Endometrial microvascular endothelial cells (primary cell): Measurements from ENCODE around the gene TRPV5. TPM values are rescaled to one million over a fixed set of nuclear protein-coding genes. Genes with fewer than 3 reads are reported as not detected.

ENCODE experiments used
- in situ Hi-C: cut with HindIII; loops from 2 replicates; pipeline ENCODE4 v1.10.0; 2017; ENCODE audit warnings: low sequenced_read_pairs, low pct_unique_long_range_greater_than_20kb; ENCODE audit errors: inconsistent ontology term
- total RNA-seq: library from RNA; depleted of rRNA; stranded (reverse); fragments of >200 nt; gene quantifications from one replicate; pipeline ENCODE4 v1.2.3, GENCODE V29; 2015; ENCODE audit errors: inconsistent ontology term

The TRPV5 gene
- total RNA-seq, 1 donor from 2014 or later: not detected

DNA sequence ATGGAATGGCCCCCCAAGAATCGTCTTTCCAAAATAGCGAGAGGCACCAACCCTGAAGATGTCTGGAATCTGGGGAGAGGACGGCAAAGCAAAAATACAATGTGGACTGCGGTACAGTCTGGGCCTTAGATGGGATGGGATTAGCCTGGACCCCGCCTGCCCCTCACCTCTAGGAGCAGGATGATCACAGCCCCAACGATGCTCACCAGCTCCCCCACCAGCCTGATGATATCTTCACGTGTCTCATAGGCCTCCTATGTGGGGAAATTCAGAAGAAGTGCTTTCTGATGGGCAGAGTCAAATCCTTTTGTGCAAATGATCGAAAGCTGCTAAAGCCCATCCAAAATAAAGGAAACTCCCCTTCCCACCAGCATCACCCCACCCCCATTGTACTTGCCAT lies 18.2 kb downstream of the TRPV5 start:
- in situ Hi-C loops: no loop called here

DNA sequence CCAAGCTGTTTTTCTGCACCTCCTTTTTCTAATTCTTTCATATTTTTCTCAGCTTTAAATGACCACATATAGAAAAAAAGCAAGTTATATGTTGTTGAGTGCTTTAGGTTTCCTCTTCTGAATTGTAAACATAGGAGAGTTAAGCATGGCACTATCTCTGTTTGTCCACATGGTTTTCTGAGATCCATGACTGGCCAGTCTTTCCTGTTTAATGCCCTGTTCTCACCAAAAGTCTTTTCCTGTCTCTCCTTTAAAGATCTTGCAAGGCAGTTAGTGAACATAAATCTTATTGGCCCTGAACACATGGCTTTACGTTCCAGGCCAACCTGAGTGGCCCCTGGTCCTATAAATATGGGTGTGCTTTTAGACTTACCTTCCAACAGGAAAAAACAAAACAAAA lies 19.4 kb downstream of the TRPV5 start:
- in situ Hi-C loops: no loop called here

DNA sequence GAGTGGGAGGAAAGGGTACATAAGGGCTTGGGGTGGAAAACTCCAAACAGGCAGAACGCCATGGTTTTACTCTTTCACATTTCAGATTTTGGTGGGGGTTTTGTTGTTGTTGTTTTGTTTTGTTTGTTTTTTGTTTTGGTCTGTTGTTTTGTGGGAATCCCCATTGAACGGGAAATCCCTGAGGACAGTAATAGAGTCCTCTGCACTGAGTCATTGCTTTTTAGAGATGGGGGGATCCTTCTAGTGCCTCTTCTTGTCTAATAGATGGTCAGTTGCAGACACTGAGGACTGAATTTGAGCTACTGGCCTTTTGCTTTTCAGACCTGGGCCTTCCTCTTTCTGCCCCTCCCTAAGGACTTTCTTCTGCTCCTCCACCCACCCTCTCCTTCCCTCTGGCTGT lies 20.0 kb downstream of the TRPV5 start:
- in situ Hi-C loops: no loop called here

DNA sequence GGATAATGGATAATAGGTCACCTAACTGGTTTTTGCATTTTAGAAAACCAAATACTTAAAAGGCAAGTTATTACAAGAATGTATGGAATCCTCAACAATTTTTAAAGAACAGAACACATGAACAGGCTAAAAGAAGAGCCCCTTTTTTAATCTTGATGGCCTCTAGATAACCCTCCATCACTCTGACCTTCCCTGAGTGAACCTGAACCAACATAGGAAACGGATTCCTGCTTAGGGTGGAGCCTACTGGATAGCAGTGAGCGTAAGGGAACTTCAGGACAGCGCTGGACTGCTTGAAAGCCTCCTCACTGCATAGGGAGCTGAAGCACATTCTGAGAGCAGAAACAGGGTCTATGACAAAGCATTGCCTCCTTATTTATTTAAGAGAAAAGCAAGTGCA lies 20.5 kb downstream of the TRPV5 start:
- in situ Hi-C loops: no loop called here

DNA sequence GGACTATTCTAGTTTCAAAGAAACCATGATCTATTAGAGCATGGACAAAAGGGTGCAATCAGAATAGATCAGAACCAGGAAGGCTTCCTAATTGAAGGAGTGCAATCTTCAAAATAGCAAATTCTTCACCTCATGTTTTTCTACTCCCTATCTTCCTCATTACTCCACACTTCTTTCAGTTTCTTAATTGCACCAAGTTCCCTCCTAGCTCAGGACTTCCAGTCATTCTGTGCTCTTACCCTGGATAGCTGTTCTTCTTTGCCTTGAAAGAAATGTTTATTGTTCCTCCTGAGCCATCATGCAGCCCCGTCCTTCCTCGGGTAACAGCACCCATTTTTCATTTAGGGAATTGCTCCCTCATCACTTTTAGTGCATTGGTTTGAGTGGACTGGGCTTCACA lies 23.1 kb downstream of the TRPV5 start:
- in situ Hi-C loops: no loop called here

DNA sequence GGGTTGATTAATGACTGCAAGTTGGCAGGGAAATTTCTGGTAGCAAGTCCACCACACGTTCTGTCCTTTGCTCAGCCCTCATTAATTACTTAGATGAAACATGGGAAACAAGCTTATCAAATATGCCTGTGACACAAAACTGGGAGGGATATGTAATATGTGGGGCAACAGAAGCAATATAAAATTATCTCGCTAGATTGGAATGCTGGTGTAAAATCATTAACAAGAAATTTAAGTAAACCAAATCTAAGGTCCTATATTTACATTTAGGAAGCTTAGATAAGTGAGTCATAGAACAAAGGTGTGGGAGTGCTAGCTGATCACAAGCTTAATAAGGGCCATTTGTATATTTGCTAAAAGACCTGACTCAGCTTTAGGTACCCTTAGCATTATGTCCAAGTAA lies 23.5 kb downstream of the TRPV5 start:
- in situ Hi-C loops: no loop called here

DNA sequence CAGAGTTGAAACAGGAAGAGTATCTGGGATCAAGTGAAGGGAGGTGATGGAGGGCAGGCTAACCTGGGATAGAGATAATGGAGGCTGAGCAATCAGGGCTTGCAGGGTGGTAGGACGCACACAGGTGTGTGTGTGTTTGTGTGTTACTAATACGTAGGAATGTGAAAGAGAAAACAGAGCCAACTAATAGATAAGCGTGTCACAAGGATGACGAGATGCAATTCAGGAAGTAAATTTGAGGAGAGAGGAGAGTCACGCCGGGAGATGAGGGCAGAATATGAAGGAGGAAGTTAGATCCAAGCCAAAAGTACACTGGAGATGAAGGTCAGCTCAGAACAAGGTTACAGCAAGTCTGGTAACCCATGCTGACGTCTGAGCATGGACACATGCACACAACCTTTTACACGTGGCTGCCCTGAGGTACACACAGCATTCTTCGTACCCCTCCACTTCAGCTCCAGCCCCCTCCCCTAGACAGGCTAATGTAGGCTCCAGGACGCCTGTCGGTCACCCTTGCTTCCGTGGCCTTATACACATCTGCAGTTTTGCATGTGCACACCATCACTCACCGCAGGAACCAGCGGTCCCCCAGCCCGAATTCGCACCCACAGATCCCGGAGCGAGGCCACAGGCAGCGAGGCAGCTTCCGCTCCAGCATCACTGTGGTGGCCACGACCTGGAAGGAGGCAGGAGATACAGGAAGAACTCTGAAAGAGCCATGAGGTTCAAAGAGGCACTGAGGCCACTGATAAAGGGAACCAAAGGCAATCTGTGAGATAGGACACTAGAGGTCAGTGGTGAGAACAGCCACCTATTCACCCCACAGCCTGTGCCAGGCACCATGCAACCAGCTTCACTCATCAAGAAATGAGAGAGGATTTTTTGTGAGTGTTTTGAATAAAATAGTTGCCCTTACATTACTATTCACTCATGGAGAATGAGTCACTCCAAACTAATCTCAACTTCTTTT lies 24.3 kb downstream of the TRPV5 start:
- in situ Hi-C loops: no loop called here

DNA sequence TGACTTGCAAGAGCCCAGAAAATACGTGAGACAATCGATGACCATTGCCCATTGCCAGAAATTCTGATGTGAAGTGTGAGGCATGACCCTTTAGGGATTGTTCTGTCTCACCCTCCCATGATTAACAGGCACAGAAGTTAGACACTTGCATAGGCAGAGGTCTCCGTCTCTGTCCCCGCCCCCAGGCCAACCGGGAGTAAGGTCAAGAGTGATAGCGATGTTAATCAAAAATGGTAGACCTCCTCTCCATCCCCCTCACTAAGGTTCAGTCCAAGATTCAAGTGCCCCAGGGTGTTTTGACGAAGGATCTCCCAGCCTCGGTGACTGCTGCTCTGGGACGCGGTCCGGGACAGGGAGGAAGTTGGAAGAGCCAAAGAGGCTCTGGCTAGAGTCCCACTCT lies 25.3 kb downstream of the TRPV5 start:
- in situ Hi-C loops: no loop called here

DNA sequence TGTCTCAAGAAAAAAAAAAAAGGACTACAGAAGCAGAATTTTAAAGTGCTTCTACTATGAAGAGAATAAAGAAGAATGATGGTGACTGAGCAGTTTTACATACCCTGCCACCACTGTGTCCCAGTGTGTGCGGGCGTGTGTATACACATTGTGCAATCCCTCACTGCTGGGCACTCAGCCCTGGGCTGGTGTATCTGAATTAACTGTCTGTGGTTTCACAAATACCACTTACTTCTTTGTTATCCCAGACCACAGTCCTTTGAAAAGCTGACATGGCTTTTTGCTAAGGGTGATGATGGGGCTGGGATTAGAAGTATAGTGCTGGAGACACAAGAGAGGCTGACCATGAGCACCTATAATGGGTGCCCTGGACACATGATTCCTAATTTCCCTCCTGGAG lies 26.9 kb downstream of the TRPV5 start:
- in situ Hi-C loops: no loop called here

DNA sequence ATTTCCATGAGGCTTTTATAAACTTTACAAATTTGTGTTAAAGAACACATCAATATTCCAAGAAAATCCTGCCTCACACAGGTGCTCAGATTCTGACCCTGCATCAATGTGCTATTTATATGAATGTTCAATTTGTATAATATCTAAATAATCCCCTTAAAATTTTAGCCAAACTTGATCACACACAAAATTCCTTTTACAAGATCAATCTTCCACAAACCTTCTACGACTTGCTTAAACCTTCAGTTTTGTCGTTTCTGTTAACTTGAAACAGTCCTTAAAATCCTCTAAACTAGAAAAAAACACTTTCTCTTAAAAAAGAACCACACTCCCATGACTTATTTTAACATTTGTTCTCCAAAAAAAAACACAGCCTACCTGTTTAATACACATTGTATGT lies 27.8 kb downstream of the TRPV5 start:
- in situ Hi-C loops: no loop called here

DNA sequence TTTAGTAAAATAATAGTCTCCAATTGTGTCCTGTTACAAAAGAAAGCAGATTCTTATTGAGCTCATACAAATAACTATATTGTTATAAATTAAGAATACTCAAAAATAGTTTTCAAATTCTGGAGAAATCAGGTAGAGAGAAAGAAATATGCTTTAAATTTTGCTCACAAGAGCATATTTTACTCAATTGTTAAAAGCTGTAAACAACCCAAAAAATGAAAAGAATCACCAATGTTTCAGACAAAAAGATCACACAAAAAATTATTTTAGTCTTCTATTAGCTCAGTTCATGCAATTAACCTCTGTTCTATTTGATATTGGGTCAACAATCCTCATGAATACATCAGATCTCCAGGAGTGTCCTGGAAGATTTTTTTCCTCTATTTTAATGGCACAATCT lies 29.4 kb downstream of the TRPV5 start:
- in situ Hi-C loops: no loop called here

DNA sequence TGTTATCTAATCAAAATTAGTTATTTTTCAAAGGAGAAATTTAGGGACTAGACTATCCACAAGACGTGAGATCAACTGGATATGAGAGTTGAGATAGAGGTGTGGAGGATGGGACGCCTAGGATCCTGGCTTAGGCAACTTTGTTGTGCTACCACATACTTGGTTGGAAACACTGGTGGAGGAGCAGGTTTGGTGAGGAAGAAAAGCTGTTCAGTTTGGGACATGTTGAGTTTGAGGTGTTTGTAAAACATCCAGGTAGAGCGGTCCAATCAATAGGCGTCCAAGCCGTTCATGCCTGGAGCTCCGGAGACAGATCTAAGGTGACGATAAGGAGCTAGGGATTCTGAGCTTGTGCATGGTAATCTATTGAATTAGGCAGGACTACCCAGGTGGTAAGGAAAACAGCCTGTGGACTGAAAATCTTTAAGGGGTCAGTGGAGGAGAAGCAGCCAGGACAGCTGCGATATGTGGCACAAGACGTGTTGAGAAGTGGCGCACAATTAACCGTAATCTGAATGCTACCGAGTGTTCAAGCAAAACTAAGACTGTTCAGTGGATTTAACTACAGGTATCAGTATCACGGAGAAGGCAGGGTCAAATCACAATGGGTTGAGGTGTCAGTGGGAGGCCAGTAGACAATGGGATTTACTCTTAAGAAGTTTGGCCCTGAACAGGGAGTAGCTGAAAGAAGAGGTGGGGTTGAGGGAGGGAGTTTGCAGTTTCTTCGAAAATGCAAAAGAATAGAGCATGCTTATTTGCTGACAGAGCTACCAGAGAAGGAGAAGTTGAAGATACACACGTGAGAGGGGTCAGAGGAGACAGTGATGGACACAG lies 31.9 kb downstream of the TRPV5 start:
- in situ Hi-C loops: no loop called here

DNA sequence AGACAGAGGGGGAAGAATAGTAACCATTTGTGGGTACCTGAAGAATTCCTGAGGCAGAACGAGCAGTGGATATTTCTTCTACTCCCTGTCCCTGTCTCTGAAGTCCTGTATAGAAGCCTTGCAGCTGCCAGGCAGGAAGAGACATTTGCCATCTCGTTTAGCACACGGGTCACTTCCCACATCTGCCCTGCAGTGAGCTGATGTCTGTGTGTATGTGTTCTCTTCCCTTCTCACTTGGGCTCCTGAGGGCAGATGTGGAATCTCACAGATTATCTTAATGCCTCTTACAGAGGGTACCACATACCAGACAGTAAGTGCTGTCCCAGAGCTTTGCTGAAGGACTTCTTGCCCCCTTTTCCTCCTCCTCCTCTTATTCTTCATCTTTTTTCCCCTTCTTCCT lies 33.9 kb downstream of the TRPV5 start:
- in situ Hi-C loops: no loop called here

DNA sequence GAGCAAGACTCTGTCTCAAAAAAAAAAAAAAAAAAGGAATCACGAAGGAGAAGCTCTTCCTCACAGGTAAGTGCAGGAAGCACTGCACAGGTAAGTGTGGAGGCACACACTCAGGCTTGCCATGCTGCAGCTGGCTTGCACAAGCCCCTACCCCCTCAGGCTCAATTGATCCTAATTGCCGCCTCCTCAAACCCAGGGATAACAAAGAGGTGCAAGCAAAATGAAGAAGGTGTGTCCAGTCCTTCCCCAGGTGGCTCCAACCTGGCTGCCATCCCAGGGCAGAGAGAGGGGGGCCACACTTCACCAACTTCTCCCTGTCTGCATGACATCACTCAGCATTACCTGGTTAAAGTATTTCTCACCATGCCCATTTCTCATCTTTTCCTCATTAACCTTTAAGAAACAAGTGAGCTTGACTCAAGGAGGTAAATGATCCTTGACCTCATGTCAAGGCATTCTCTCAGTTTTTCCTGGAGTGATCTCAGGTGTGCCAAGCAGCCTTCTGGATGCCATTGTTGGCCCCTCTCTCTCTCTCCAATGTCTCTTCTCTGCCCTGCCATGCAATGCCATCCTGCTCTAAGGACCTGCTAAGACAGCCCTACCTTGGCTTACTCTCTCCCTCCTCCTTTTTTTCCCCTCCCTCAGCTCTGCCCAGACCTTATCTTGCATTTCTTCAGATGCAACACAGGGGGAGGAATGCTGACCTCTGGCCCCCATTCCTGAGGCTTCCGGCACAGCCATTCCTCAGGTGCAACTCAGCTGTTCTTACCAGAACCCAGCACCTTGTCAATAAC lies 35.0 kb downstream of the TRPV5 start:
- in situ Hi-C loops: no loop called here

DNA sequence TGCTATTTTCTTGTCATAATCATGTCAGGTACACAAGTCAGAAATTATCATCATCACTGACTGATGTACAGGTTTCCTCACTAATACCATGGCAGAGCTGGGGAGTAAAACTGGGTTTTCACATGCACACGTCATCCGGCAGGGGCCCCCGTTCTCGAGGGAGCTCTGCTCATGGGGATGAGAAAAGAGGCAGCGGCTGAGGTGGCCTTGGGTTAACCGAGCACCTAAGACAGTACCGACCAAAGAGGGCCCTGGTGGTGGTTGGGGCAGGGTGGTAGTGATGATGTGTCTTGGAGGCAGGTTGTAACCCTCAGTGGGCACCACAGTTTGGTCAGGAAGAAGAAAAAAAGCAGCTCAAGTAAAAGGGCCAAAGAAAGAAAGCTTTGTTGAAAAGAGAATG lies 35.9 kb downstream of the TRPV5 start:
- in situ Hi-C loops: no loop called here

DNA sequence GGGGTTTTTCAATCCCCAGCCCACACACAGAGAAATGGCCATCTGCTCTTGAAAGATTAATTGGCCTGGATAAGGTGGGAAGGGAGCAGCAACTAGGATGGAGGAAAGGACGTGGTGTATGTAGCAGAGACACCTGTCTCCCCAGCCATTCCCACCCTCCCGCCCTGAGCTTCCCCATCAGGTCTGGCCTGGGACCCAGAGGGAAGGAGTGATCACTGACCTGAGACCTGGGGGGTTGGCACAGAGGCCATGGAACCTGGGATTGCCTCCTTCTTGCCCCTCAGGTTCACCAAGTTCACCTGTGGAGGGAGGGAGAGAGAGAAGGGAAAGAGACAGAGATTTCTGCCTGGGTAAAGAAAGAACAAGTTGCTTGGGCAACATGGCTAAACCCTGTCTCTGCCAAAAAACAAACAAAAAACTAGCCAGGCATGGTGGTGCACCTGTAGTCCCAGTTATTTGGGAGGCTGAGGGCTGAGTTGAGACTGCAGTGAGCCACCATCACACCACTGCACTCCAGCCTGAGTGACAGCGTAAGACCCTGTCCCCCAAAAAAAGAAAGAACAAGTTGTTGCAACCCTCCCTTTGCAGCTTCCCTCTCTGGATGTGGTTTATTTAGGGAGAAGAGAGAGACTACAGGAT lies 36.7 kb downstream of the TRPV5 start:
- in situ Hi-C loops: no loop called here

DNA sequence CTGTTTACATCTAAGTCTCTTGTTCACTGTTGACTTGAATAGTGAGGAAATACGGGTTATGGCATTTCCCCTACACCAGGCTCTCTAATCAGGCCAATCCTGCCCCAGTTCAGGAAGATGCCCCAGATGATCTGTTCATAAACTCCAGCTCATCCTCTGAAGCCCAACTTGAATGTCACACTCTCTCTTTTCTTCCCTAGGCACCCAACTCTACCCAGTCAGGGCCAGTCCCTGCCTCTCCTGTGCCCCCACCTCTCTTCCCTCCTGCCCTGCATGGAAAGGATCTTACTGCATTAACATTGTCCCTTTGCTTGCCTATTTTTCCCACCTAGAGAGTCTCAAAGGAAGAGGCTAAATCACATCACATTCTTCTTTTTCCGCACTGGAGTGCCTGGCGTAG lies 37.4 kb downstream of the TRPV5 start:
- in situ Hi-C loops: no loop called here

DNA sequence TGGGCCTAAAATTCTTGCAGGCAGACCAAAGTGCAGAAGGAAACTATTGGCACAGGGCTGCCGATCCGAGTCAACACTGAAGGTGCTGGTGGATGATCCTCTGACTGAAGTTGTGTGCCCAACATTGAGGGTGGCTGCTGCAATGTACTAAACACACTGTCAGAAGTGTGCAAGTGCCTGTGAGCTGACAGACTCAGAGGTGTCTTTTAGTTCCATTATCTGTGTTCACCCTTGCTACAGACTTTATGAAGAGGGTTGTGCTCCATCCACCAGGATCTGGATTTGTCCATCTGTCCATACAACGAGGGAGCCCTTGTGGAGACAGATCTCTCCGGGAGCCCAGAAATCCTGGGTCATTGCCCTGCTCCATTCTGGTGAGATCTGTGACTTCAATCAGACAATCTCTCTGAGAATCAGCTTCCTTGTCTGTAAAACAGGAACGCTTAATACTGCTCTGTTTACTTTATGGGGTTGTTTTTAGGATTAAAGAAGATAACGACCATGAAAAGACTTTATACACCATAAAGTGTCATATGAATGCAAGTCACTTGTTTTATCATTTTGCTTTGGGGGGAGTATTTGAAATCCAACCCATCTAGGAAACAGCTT lies 38.5 kb downstream of the TRPV5 start:
- in situ Hi-C loops: no loop called here
